Hematopoietic multipotent progenitor cell treated with erythropoietin and hydrocortisone succinate and interleukin-3 and kit ligand, for 8 days (in vitro differentiated cells): ENCODE data around the gene TOR4A.
"Not testable (repeated sequence)": the region's sequence is repeated elsewhere in the genome, so short reads cannot be mapped to it uniquely, and the experiment has no call there.

Source experiments
- DNase-seq: peaks from one replicate; pipeline ENCODE4 v3.0.0-alpha.2; 2015

The TOR4A gene

DNA sequence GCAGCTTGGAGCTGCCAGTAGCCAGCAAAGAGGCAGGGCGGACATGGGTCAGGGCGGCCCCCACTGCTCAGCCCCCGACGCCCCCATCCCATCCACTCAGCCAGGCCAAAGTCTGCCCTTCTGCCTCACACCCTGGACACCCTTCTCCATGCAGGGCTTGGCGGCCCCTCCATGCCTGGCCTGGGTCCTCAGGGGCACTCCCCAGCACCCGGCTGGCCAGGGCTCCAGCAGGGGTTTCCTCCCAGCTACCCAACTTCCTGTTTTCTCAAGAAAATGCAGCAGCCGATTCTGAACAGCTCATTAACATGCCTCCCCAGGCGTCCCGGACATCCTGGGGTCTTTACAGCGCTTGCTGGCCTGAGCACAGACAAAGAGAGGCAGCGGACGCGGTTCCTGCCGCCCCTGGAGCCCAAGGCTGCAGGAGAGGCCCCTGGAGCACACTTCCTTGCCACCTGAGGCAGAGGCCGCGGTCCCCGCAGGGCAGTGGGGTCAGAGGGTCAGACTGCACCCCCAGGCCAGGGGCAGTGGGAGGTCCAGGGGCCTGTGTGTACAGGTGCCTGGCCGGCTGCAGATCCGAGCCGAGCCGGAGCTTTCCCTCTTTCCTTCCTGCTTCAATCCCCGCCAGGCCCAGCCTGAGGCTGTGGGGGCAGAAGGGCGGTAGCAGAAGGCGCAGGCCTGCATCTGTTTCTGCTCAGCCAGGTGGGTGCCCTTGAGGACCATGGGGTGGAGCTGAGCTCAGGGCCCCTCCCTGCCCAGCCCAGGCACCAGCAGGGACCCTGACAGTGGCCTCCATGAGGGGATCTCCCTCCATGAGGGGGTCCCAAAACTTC lies 43.2 kb downstream of the TOR4A start:
- DNase-seq = peak; percentile 18

GRCh38 chr9:137321726-137322361 lies 44.3 kb downstream of the TOR4A start:
- DNase-seq = no peak

DNA sequence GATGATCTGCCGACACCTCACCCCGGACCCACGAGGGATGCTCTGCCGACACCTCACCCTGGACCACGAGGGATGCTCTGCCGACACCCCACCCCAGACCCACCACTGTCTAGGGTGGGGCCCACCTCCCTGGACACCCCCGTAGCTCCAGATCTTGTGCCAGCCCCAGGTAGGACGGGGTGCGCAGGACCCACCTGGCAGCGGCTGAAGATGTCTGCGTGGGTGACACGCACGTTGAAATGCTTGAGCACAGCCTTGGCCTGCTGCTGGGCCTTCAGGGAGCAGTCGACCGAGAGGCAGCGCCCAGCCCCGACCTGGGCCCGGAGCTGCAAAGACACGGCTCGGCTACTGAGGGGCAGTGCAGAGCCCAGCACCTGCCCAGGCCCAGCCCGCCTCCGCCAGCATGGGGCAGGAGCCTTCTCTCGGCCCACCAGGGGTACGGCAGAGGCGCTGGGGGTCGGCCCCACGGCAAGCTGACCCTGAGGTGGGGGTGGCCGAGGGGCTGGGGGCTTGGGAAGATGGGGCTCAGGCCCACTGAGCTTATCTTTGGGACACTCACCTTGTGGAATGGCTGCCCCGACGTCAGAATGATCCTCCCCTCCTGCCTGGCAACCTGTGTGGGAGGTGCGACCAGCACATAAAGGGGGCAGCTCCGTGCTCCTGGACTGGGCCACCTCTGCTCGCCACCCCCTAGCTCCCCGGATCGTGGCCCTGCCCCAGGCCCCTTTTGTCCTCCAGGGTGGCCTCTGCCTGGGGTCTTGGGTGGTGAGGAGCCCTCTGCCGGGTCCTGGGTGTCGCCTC lies 46.2 kb downstream of the TOR4A start:
- no peak for DNase-seq

GRCh38 chr9:137325124-137325523 lies 47.6 kb downstream of the TOR4A start:
- no peak for DNase-seq

GRCh38 chr9:137325799-137326198 lies 48.3 kb downstream of the TOR4A start:
- DNase-seq = no peak

DNA sequence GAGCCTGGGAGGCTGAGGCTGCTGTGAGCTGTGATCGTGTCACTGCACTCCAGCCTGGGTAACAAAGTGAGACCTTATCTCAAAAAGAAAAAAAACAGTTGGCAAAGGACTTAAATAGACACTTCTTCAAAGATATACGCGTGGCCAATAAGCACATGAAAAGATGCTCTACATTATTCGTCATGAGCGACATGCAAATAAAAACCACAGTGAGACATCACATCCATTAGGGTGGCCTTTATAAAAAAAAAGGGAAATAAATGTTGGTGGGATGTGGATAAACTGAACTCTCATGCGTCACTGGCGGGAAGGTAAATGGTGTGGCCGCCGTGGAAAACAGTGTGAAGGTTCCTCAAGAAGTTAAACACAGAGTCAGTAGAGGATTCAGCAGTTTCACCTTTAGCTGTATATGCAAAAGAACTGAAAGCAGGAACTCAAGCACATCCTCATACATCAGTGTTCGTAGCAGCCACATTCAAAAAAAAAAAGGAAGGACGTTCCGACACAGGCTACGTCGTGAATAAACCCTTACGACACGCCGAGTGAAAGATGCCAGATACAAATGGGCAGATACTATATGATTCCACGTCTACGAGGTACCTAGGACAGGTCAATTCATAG lies 49.0 kb downstream of the TOR4A start:
- no peak for DNase-seq

DNA sequence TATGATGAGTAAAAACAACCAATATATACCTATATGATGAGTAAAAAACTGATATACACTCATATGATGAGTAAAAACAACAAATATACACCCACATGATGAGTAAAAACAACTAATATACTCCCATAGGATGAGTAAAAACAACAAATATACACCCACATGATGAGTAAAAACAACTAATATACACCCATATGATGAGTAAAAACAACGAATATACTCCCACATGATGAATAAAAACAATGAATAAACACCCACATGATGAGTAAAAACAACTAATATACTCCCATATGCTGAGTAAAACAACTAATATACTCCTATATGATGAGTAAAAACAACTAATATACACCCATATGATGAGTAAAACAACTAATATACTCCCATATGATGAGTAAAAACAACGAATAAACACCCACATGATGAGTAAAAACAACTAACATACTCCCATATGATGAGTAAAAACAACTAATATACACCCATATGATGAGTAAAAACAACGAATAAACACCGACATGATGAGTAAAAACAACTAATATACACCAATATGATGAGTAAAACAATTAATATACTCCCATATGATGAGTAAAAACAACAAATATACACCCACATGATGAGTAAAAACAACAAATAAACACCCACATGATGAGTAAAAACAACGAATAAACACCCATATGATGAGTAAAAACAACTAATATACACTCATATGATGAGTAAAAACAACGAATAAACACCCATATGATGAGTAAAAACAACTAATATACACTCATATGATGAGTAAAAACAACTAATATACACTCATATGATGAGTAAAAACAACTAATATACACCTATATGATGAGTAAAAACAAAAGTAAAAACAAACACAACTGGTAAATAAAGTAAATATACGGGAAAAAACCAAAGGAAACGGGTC lies 50.4 kb downstream of the TOR4A start:
- DNase-seq = peak; percentile 16

DNA sequence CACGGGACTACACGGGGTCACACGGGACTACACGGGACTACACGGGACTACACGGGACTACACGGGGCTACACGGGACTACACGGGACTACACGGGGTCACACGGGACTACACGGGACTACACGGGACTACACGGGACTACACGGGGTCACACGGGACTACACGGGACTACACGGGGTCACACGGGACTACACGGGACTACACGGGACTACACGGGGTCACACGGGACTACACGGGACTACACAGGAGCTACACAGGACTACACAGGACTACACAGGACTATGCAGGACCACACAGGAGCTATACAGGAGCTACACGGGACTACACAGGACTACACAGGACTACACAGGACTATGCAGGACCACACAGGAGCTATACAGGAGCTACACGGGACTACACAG lies 52.1 kb downstream of the TOR4A start:
- not testable (repeated sequence) for DNase-seq

GRCh38 chr9:137330689-137331088 lies 53.2 kb downstream of the TOR4A start:
- no peak for DNase-seq

DNA sequence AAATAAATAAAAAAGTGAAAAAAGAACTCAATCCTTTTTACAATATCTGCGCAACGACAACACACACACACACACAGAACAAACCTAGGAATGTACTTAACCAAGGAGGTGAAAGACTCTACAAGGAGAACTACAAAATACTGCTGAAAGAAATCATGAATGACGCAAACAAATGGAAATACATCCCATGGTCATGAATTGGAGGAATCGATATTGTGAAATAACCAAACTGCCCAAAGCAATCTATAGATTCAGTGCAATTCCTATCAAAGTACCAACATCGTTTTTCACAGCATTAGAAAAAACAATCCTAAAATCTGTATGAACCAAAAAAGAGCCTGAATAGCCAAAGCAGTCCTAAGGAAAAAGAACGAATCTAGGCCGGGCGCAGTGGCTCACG lies 54.4 kb downstream of the TOR4A start:
- no peak for DNase-seq
